Measurements from ENCODE around the gene EHD4.

The EHD4 gene

GRCh38 chr15:41886741-41887140, 85.6 kb downstream of the EHD4 start:
- intact Hi-C loops (cut with DNase I) = no loop called here
- DNase-seq = peak in 1 of 10 donors; percentile 34

GRCh38 chr15:41885841-41886240, 86.5 kb downstream of the EHD4 start:
- DNase-seq = no peak
- intact Hi-C loops (cut with DNase I) = no loop called here

GRCh38 chr15:41885321-41885720, 87.0 kb downstream of the EHD4 start:
- no peak for DNase-seq
- intact Hi-C loops (cut with DNase I) = no loop called here

GRCh38 chr15:41884458-41884857, 87.9 kb downstream of the EHD4 start:
- intact Hi-C loops (cut with DNase I) = no loop called here
- no peak for DNase-seq

GRCh38 chr15:41883484-41883825, 88.9 kb downstream of the EHD4 start:
- DNase-seq = no peak
- intact Hi-C loops (cut with DNase I) = no loop called here

GRCh38 chr15:41882689-41883483, 89.5 kb downstream of the EHD4 start:
- DNase-seq = peak in 5 of 10 donors; percentile 21 to 82 (median 35)
- intact Hi-C loops (cut with DNase I) = no loop called here

GRCh38 chr15:41881920-41882688, 90.3 kb downstream of the EHD4 start:
- DNase-seq = peak in 1 of 10 donors; percentile 79
- intact Hi-C loops (cut with DNase I) = no loop called here

GRCh38 chr15:41881550-41881919, 90.8 kb downstream of the EHD4 start:
- no peak for DNase-seq
- intact Hi-C loops (cut with DNase I) = no loop called here

GRCh38 chr15:41881086-41881485, 91.3 kb downstream of the EHD4 start:
- intact Hi-C loops (cut with DNase I) = no loop called here

GRCh38 chr15:41880156-41880877, 92.0 kb downstream of the EHD4 start:
- intact Hi-C loops (cut with DNase I) = no loop called here
- no peak for DNase-seq

More at GRCh38 chr15:41881086-41881485, 91.3 kb downstream of the EHD4 start:
- no peak for DNase-seq

GRCh38 chr15:41879321-41879845, 93.0 kb downstream of the EHD4 start:
- DNase-seq = no peak
- intact Hi-C loops (cut with DNase I) = no loop called here

- intact Hi-C loops (cut with DNase I) = no loop called here
- DNase-seq = peak in 1 of 10 donors; percentile 30
Observed at GRCh38 chr15:41878355-41878699, 94.0 kb downstream of the EHD4 start.

- no peak for DNase-seq
- intact Hi-C loops (cut with DNase I) = no loop called here
Observed at GRCh38 chr15:41877631-41878354, 94.6 kb downstream of the EHD4 start.

GRCh38 chr15:41876689-41877088, 95.7 kb downstream of the EHD4 start:
- DNase-seq = no peak
- intact Hi-C loops (cut with DNase I) = no loop called here

GRCh38 chr15:41876007-41876406, 96.3 kb downstream of the EHD4 start:
- no peak for DNase-seq
- intact Hi-C loops (cut with DNase I) = no loop called here

- DNase-seq = no peak
- intact Hi-C loops (cut with DNase I) = no loop called here
Observed at GRCh38 chr15:41874736-41875135, 97.6 kb downstream of the EHD4 start.

- no peak for DNase-seq
- intact Hi-C loops (cut with DNase I) = no loop called here
Observed at GRCh38 chr15:41873711-41874110, 98.6 kb downstream of the EHD4 start.

GRCh38 chr15:41872166-41872747, 100.1 kb downstream of the EHD4 start:
- DNase-seq = no peak
- intact Hi-C loops (cut with DNase I) = no loop called here

- no peak for DNase-seq
- intact Hi-C loops (cut with DNase I) = no loop called here
Observed at GRCh38 chr15:41871175-41871905, 101.0 kb downstream of the EHD4 start.
